ENCODE results near the gene MSANTD7.
"Not testable (repeated sequence)": the region's sequence is repeated elsewhere in the genome, so short reads cannot be mapped to it uniquely, and the experiment has no call there.

The MSANTD7 gene

GRCh38 chr10:14838582-14839304, 637 bp downstream of the MSANTD7 start:
- no peak for DNase-seq (ENCODE audit: low read depth)

DNA sequence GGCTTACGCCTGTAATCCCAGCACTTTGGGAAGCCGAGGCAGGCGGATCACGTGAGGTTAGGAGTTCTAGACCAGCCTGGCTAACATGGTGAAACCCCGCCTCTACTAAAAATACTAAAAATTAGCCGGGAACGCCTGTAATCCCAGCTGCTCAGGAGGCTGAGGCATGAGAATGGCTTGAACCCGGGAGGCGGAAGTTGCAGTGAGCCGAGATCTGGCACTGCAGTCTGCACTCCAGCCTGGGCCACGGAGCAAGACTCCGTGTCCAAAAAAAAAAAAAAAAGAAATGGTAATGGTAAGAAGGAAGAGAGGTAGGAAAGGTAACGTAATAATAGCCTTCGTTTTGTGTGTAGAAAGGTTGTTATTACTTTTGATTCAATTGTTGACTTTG, 1.2 kb downstream of the MSANTD7 start:
- no peak for DNase-seq (ENCODE audit: low read depth)

DNA sequence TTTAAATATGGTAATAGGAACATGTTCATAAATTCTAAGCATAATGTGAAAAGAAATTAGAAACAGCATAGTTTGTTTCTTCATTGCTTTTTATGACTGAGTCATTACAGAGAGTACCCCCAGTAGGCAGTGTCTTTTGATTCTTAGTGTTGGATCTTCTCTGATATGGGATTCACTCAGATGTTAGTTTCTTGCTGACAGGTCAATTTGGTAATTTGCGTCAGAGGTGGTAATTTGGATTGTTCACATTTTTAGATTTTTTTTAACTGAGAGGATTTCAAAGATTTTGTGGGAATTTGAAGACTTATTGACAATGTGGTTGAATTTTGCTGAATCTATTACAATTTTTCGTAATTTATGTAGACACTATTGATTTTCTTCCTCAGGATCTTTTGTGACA, 2.1 kb downstream of the MSANTD7 start:
- no peak for DNase-seq (ENCODE audit: low read depth)

DNA sequence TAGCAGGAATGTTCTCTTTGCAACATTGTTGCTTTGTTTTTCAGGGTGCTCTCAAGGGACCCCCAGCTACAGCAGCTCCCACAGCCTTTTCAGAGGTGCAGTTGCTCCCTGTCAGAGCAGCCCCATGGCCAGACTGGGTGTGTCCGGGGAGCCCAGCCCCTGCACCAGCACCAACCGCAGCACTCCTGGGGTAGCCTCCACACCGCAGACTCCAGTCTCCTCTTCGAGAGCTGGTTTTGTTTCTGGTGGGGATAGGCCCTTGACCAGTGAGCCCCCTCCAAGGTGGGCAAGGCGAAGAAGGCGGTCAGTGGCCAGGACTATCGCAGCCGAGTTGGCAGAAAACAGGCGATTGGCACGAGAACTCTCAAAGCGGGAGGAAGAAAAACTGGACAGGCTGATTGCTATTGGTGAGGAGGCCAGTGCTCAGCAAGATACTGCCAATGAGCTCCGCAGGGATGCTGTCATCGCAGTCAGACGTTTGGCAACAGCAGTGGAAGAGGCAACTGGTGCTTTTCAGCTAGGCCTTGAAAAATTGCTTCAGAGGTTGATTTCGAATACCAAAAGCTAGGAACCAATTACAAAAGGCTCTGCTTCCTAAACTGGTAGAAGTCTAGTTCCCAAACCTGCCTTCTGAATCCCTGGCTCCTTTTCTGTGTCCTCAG, 5.4 kb downstream of the MSANTD7 start:
- DNase-seq (ENCODE audit: low read depth), result no peak

DNA sequence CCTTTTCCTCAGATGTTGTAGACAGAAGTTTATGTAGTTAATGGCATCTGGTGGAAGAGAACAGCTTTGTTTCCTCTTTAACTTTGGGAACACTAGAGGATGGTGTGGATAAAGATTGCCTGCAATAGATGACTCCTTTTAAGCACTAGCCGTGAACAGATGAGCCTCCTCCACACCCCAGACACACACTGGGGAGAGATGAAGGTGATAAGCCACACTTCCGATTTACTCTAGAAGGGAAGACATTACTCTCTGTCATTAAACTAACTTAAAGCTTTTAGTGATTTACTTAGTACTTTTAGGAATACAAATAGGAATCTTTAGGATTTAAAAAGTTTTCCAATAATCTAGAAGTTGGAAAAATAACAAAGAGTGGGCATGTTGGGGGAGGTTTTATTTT, 6.8 kb downstream of the MSANTD7 start:
- DNase-seq (ENCODE audit: low read depth), result no peak

DNA sequence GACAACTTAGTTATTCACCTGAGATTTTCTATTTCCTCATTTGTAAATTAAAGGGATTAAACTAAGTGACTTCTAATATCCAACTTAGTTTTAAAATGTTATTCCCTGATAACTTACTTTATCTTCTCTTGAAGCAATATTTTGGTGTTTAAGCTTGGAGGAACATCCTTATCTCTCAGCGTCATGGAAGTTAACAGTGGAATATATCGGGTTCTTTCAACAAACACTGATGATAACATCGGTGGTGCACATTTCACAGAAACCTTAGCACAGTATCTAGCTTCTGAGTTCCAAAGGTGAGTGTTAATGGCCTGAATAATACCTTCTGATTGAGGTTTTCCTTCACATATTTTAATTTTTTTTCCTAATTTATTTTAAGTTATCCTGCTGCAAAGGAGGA, 14.1 kb downstream of the MSANTD7 start:
- no peak for DNase-seq (ENCODE audit: low read depth)

DNA sequence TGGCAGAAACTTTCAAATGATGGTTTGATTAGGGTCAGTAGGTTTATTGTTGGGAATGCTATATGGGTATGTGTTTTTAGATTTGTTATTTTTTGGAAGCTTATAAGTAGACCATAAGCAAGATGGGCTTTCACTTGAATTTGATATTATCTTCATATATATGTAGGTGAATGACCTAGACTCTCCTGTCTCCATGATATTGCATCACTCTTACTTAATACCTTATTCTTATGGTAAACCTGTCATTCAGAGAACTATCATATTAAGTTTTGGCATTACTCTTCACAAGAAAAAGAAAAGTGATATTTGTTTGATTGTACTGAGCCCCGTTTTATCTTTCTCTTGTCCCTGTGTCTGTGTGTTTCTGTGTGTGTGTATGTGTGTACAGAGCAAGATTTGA, 17.3 kb downstream of the MSANTD7 start:
- no peak for DNase-seq (ENCODE audit: low read depth)

DNA sequence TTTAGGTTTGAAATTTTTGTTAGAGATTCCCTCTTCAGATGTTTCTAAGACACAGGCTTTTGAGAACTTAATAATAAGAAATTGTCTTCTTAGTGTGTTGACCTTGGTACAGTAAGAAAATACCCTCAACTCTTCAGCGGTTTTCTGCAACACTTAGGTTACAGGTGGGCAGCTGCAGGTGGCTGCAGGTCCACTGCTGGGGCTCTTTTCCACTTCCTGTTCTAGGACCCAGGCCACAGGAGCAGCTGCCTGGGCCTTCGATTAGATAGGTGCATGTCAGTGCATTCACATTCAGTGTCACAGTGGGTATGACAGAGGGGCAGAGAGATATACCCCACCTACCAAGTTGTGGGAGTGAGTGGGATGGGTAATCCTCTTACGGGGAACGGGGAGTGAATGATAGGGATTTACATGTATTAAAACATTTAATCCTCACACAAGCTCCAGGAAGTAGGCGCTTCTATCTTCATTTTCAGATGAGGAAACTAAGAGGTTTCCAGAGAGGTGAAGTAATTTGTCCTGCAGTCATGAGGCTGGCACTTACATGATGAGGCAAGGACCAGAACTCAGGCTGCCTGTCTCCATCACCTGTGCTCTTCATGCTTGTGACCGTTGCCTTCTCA, 20.3 kb downstream of the MSANTD7 start:
- DNase-seq (ENCODE audit: low read depth), result no peak

- DNase-seq (ENCODE audit: low read depth), result no peak
Measured at GRCh38 chr10:14859043-14859442, 20.9 kb downstream of the MSANTD7 start.

GRCh38 chr10:14859775-14860174, 21.7 kb downstream of the MSANTD7 start:
- DNase-seq (ENCODE audit: low read depth), result no peak

DNA sequence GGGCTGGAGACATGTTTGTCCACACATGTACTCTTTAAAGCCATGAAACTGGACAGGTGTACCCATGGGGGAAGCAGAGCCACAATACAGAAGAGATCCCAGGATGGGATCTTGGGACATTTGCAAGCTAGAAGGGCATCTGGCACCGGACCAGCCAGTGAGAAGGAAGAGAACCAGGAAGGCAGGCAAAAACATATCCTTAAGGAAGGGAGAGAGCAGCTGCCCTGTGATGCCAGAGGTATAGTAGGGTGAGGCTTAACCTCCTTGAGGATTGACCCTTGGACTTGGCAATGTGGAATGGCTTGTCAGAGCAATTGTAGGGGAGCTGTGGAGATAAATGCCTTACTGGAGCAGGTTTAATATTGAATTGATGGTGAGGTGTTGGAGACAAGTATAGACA, 22.7 kb downstream of the MSANTD7 start:
- DNase-seq (ENCODE audit: low read depth), result no peak

GRCh38 chr10:14864466-14864865, 26.4 kb downstream of the MSANTD7 start:
- not testable (repeated sequence) for DNase-seq (ENCODE audit: low read depth)

- DNase-seq (ENCODE audit: low read depth), result not testable (repeated sequence)
Measured at GRCh38 chr10:14864871-14865270, 26.8 kb downstream of the MSANTD7 start.

DNA sequence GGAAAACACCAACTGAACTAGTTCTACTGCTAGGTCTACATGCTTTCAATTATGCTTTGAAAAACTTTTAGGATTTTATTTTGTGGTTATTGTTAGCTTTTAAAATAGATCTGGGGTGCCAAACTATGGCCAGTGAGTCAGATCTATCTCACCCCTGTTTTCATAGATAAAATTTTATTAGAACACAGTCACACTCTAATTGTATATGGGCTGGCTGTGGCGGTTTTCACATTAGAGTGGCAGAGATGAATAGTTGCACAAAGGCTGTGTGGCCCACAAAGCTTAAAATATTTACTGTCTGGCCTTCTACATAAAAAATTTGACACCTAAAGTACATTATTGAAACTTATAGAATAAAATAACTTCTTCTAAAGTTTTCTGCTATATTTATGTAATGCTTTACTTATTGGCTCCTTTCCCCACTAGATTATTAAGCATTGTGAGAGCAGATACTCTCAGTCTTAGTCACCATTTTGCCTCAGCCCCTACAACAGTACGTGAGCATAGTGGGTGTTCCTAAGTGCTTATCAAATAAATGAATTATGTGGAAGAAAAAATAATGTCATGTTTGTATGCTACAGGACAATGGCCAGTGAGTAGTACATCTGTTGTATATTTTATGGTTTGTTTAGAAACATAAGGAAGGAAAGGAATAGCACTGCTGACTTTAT, 35.1 kb downstream of the MSANTD7 start:
- peak; percentile 32 for DNase-seq (ENCODE audit: low read depth)

GRCh38 chr10:14875941-14876340, 37.8 kb downstream of the MSANTD7 start:
- DNase-seq (ENCODE audit: low read depth), result no peak

DNA sequence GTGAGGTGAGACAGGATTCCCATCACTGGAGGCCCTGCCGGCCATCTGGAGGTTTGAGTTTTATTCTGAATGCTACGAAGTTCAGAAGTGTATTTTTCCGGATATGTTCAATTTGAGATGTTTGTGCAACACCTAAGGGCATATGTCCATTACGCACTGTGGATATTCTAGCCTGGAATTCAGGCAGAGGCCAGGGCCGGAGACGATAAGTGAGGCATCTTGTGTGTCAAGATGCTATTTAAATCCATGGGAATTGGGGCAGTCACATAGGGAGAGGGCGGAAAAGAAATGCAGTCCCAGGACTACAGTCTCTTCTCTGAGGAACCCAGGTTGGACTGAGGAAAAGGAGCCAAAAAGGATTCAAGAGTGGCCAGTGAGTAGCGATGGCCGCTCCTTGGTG, 38.7 kb downstream of the MSANTD7 start:
- no peak for DNase-seq (ENCODE audit: low read depth)

- DNase-seq (ENCODE audit: low read depth), result peak; percentile 90
Measured at GRCh38 chr10:14878266-14879123, 40.4 kb downstream of the MSANTD7 start, which contains the start of gene SUV39H2. Gene SUV39H2 (plus strand): TSS chr10:14878866. CDS start chr10:14878889, 23 bp downstream.

GRCh38 chr10:14879124-14879927, 41.2 kb downstream of the MSANTD7 start:
- no peak for DNase-seq (ENCODE audit: low read depth)

DNA sequence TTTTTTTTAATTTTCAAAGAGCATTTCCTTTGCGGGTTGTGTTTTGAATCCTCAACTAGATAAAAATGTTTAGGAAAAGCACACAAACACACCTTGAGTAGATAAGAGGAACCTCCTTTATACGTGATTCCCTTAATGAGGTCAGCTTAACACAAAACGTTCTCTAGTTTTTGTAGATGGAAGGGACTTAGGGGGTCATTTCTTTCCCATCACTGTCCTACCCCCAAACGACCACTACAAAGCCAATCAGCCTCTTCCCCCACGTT, 41.8 kb downstream of the MSANTD7 start:
- no peak for DNase-seq (ENCODE audit: low read depth)

- DNase-seq (ENCODE audit: low read depth), result no peak
Measured at GRCh38 chr10:14880229-14880628, 42.1 kb downstream of the MSANTD7 start.

- no peak for DNase-seq (ENCODE audit: low read depth)
Measured at GRCh38 chr10:14884082-14884481, 46.0 kb downstream of the MSANTD7 start.
